SK-N-SH (cell line): Measurements from ENCODE around the gene PNMA3. TPM values are rescaled to one million over a fixed set of nuclear protein-coding genes. Genes with fewer than 3 reads are reported as not detected.
"Not testable (repeated sequence)": the region's sequence is repeated elsewhere in the genome, so short reads cannot be mapped to it uniquely, and the experiment has no call there.

ENCODE experiments used
- CTCF ChIA-PET: fragments of 300-600, 350-600 bp; formaldehyde crosslinking; extraction: SDS; loops from one replicate; lab custom pipeline; 2021; lab: Yijun Ruan, JAX
- POLR2A ChIA-PET: fragments of 350-600 bp; sonication (Branson Sonifier 250); formaldehyde crosslinking; extraction: SDS; loops from one replicate; lab custom pipeline; 2020; ENCODE audit warnings: antibody characterized with exemption, inconsistent platforms; lab: Yijun Ruan, JAX
- DNase-seq: peaks from one replicate; pipeline ENCODE4 v3.0.0; 2012
- H2AFZ ChIP-seq: fragments of 200-600 bp; sonication (generic); 2 replicates; pipeline ENCODE4 v1.8.1; 2016; ENCODE audit warnings: antibody characterized with exemption, mild to moderate bottlenecking, low read depth
- H3F3A ChIP-seq: fragments of 200-600 bp; sonication (generic); replicated peaks from 2 replicates; pipeline ENCODE3; 2016; ENCODE audit warnings: antibody characterized with exemption, mild to moderate bottlenecking; ENCODE audit not compliant: insufficient read depth
- H3K27ac ChIP-seq, 2 experiments: fragments of 200-500 bp in 1 of 2; fragments of 200-600 bp in 1 of 2; sonication (Bioruptor generic) in 1 of 2; sonication (generic), shearing (Covaris generic) in 1 of 2; 2 replicates each; pipeline versions ENCODE4 v1.5.1 to v1.6.1; 2014 to 2016; ENCODE audit warnings: low read depth in 2 of 2, inconsistent platforms in 1 of 2, low read length in 1 of 2, mild to moderate bottlenecking in 1 of 2, mixed read lengths in 1 of 2
- H3K27me3 ChIP-seq: fragments of 200-600 bp; sonication (generic), shearing (Covaris generic); 2 replicates; pipeline ENCODE4 v1.6.1; 2016; ENCODE audit warnings: mixed run types; ENCODE audit not compliant: insufficient read depth
- H3K36me3 ChIP-seq, 2 experiments: fragments of 200-500 bp in 1 of 2; fragments of 200-600 bp in 1 of 2; sonication (Bioruptor generic) in 1 of 2; sonication (generic) in 1 of 2; replicated peaks in 1 of 2; 2 replicates each; pipeline versions ENCODE3 to v1.5.1; 2014 to 2016; ENCODE audit warnings: low read length in 1 of 2, mild to moderate bottlenecking in 1 of 2; ENCODE audit not compliant: insufficient read depth in 2 of 2, control insufficient read depth in 1 of 2
- H3K4me1 ChIP-seq, 2 experiments: fragments of 200-500 bp in 1 of 2; fragments of 200-600 bp in 1 of 2; sonication (Bioruptor generic) in 1 of 2; sonication (generic), shearing (Covaris generic) in 1 of 2; 2 replicates each; pipeline versions ENCODE4 v1.5.1 to v1.6.1; 2014 to 2016; ENCODE audit warnings: low read depth in 1 of 2, low read length in 1 of 2, mixed run types in 1 of 2; ENCODE audit not compliant: insufficient read depth in 2 of 2, control insufficient read depth in 1 of 2
- H3K4me2 ChIP-seq: fragments of 200-600 bp; sonication (generic), shearing (Covaris generic); 2 replicates; pipeline ENCODE4 v1.6.1; 2017; ENCODE audit warnings: mixed run types
- H3K4me3 ChIP-seq, 2 experiments: fragments of 200-500 bp in 1 of 2; fragments of 200-600 bp in 1 of 2; sonication (Bioruptor generic) in 1 of 2; sonication (generic), shearing (Covaris generic) in 1 of 2; 2 replicates each; pipeline versions ENCODE4 v1.5.1 to v1.8.1; 2014 to 2016; ENCODE audit warnings: low read depth in 2 of 2, inconsistent platforms in 1 of 2, low read length in 1 of 2, mild to moderate bottlenecking in 1 of 2, mixed read lengths in 1 of 2, moderate library complexity in 1 of 2
- H3K79me2 ChIP-seq: fragments of 200-600 bp; sonication (generic); 2 replicates; pipeline ENCODE4 v1.8.1; 2017; ENCODE audit warnings: mild to moderate bottlenecking; ENCODE audit not compliant: insufficient read depth
- H3K9ac ChIP-seq: fragments of 200-600 bp; sonication (generic); 2 replicates; pipeline ENCODE4 v1.6.1; 2017; ENCODE audit warnings: mixed run types
- H3K9me2 ChIP-seq: fragments of 200-600 bp; sonication (generic); 2 replicates; pipeline ENCODE4 v1.6.1; 2017; ENCODE audit warnings: mixed run types
- H3K9me3 ChIP-seq: fragments of 200-600 bp; sonication (generic); 2 replicates; pipeline ENCODE4 v1.6.1; 2017; ENCODE audit warnings: mixed run types, mild to moderate bottlenecking, moderate library complexity
- H4K20me1 ChIP-seq: fragments of 200-600 bp; sonication (generic); 2 replicates; pipeline ENCODE4 v1.6.1; 2017; ENCODE audit warnings: mild to moderate bottlenecking, mixed run types; ENCODE audit not compliant: insufficient read depth
- WGBS: methylation state at CpG from one replicate; pipeline ENCODE4 v1.1.6; 2017; ENCODE audit warnings: low lambda C conversion rate; 5-methylcytosine and 5-hydroxymethylcytosine counted together
- polyA plus RNA-seq, 3 experiments: library from polyadenylated mRNA; depleted of rRNA; stranded (reverse); fragments of >200 nt; gene quantifications; 2 replicates each; pipeline ENCODE4 v1.2.3, GENCODE V29; 2012
- small RNA-seq, 7 experiments: library from RNA; depleted of rRNA; stranded (forward); fragments of <200 nt; gene quantifications; one replicate each; pipeline ENCODE3, GENCODE V24; 2012

The PNMA3 gene
- polyA plus RNA-seq, 1 of the 3 experiments (the other 2 are of a cell fraction) = 0.12 TPM

- H3K27me3 ChIP-seq, H3K9me3 ChIP-seq, H3K9me2 ChIP-seq, H3K36me3 ChIP-seq, H2AFZ ChIP-seq, CTCF ChIA-PET, H3K4me1 ChIP-seq, H3K9ac ChIP-seq, POLR2A ChIA-PET, H3K4me2 ChIP-seq, H3F3A ChIP-seq, H3K27ac ChIP-seq, H4K20me1 ChIP-seq, H3K4me3 ChIP-seq, H3K79me2 ChIP-seq, DNase-seq: not testable (repeated sequence)
- 0% methylated on average over 2 of the region's 12 CpGs for WGBS
These were observed 50.0 kb downstream of the PNMA3 start for GRCh38 chrX:153106092-153106801.

Small RNAs within 50 kb of the gene (small RNA-seq; reads per million reads assigned to genes)
- 0 reads per million in 7 experiments for gene AC243428.1

Other genes with a start within 250 kb of the PNMA3 start
- 41.1 and 46.6 TPM in 2 replicates for gene CETN2, start 225.7 kb upstream of the PNMA3 start, polyA plus RNA-seq (2012; rRNA removed)
- 24.8 and 26.3 TPM in 2 replicates for gene NSDHL, start 225.4 kb upstream of the PNMA3 start, polyA plus RNA-seq (2012; rRNA removed)
- gene ZNF185, start 158.4 kb upstream of the PNMA3 start, polyA plus RNA-seq (2012; rRNA removed) = 10.3 and 10.6 TPM in 2 replicates
- not detected in 2 replicates for gene PNMA5, start 62.4 kb upstream of the PNMA3 start, polyA plus RNA-seq (2012; rRNA removed)
- gene PNMA6A, start 16.0 kb downstream of the PNMA3 start, polyA plus RNA-seq (2012; rRNA removed) = 0.71 and 0.81 TPM in 2 replicates
- gene MAGEA1, start 122.8 kb downstream of the PNMA3 start, polyA plus RNA-seq (2012; rRNA removed) = 3.0 and 3.8 TPM in 2 replicates